GM18517 (cell line): ENCODE results near the gene TNFRSF25.
"Not testable (repeated sequence)": the region's sequence is repeated elsewhere in the genome, so short reads cannot be mapped to it uniquely, and the experiment has no call there.

ENCODE experiments used
- ATAC-seq: cut with Tn5 transposase; IDR thresholded peaks from one replicate; pipeline ENCODE4 v1.9.1; 2021; ENCODE audit warnings: mild to moderate bottlenecking, moderate library complexity; ENCODE audit not compliant: unreplicated experiment

Gene TNFRSF25

GRCh38 chr1:6437012-6437700, 28.8 kb downstream of the TNFRSF25 start:
- not testable (repeated sequence) for ATAC-seq

- not testable (repeated sequence) for ATAC-seq
These were observed 29.7 kb downstream of the TNFRSF25 start for GRCh38 chr1:6436277-6436676.

- ATAC-seq, result no peak
These were observed 30.4 kb downstream of the TNFRSF25 start for GRCh38 chr1:6435547-6435946.

GRCh38 chr1:6435129-6435528, 30.8 kb downstream of the TNFRSF25 start:
- no peak for ATAC-seq

- no peak for ATAC-seq
These were observed 31.8 kb downstream of the TNFRSF25 start for GRCh38 chr1:6434186-6434585.

GRCh38 chr1:6431645-6432579, 34.1 kb downstream of the TNFRSF25 start:
- ATAC-seq, result not testable (repeated sequence)

- ATAC-seq, result not testable (repeated sequence)
These were observed 36.1 kb downstream of the TNFRSF25 start for GRCh38 chr1:6429660-6430411.

GRCh38 chr1:6428453-6428852, 37.5 kb downstream of the TNFRSF25 start:
- not testable (repeated sequence) for ATAC-seq

GRCh38 chr1:6427441-6428390, 38.3 kb downstream of the TNFRSF25 start:
- no peak for ATAC-seq

GRCh38 chr1:6426972-6427350, 39.0 kb downstream of the TNFRSF25 start:
- ATAC-seq, result no peak

- ATAC-seq, result no peak
These were observed 39.5 kb downstream of the TNFRSF25 start for GRCh38 chr1:6426277-6426971.

GRCh38 chr1:6425658-6426057, 40.3 kb downstream of the TNFRSF25 start:
- ATAC-seq, result no peak

GRCh38 chr1:6424619-6425593, 41.1 kb downstream of the TNFRSF25 start, which contains the start of gene ESPN:
ESPN (plus strand) TSS chr1:6424776; CDS start chr1:6424956, 180 bp downstream.
- ATAC-seq, result no peak

GRCh38 chr1:6424000-6424565, 41.9 kb downstream of the TNFRSF25 start:
- no peak for ATAC-seq

- no peak for ATAC-seq
These were observed 42.5 kb downstream of the TNFRSF25 start for GRCh38 chr1:6423321-6423999.

- no peak for ATAC-seq
These were observed 44.7 kb downstream of the TNFRSF25 start for GRCh38 chr1:6421266-6421665.

- ATAC-seq, result no peak
These were observed 45.4 kb downstream of the TNFRSF25 start for GRCh38 chr1:6420454-6421042.
